Stimulated activated CD4-positive, alpha-beta T cell treated with anti-CD3 and anti-CD28 coated beads, Interleukin-15, amount 100 ng/mL, for 48 hours (primary cell): Measurements from ENCODE around the gene SPATA32.
"Not testable (repeated sequence)": the region's sequence is repeated elsewhere in the genome, so short reads cannot be mapped to it uniquely, and the experiment has no call there.

ENCODE experiments used
- DNase-seq, 2 donors: peaks; one replicate each; pipeline ENCODE4 v3.0.0-alpha.2; 2020; ENCODE audit warnings: low read depth in 2 of 2

SPATA32 gene

DNA sequence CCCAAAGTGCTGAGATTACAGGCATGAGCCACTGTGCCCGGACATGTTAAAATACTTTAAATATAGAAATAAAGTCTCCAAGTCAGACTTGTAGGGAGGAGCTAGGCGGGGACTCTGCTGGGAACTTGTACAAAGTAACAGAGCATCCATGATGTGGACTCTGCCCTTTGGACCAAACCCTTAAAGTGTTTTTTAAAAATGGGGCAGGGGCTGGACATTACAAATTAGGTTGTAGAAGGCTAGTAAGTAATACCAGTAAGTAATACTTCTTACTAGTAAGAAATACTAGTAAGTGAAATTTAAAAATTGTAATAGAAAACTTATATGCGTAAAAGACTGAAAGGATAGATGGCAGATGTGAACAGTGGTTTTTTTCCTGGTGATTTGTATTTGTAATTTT is 9.7 kb upstream of the SPATA32 start:
- no peak for DNase-seq

DNA sequence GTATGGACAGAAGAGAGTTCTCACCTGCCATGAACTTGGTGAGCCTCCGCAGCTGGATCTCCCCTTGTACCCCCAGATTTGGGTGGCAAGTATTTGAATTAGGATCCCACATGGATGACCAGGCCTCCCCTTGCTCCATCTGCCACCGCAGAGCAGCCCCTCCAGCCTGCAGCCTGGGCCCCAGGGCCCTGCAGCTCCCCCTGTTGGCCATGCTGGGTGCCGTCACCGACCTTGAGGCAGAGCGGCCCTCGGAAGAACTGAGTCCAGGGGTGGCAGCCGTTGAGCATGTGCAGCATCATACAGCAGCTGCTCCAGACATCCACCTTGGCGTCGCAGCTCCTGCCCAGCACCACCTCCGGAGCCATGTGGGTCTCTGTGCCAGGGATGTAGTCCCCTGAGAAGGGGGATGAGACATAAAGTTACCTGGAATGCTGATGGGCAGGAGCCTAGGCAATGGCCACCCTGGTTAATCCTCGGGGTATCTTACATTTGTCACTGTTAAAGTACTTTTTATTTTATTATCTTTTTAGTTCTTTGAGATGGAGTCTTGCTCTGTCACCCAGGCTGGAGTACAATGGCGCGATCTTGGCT is 9.0 kb upstream of the SPATA32 start:
- peak in 1 of 2 donors; percentile 48 for DNase-seq

DNA sequence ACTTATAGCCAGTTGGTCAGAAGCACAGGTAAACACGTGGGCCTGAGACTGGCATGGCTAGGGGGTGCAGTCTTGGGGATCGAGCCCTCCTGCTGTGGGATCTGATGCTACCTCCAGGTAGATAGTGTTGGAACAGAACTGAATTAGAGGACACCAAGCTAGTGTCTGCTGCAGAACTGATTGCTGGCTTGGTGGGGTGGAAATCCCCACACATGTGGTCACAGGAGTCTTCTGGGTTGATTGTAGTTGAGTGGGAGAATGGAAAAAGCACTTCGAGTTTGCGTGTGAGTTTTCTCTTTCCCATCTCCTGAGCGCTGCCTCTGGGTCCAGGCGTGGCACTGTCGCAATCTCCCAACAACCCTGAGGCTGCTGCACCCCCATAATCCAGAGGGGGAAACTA is 8.0 kb upstream of the SPATA32 start:
- no peak for DNase-seq

DNA sequence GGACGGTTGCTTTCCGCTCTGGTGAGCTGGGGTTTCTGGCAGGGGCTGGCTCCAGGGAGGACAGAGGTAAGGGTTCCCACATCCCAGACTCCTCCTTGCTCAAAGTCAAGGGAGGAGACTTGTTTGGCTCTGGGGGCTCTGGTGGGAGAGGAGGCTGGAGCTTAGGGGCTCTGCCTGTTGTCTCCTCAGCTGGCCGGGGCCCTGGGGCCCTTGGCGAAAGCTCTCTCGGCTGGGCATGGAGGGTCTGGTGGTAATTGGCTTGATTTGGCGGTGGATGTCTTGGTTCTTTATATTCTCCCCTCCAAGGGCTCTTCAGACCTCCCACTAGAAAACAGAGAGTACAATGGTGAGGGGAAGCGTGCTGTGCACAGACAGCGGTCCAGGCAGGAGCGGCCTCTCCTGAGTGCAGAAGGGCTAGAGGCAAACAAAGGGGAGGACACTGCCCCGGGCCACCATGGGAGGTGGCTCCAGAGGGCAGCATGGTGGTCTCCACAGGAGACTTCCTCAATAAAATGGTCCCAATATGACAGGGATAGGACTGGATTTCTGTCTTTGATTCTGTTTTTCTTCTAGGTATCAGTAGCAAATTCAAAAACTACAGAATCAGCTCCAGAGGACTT is 5.7 kb upstream of the SPATA32 start:
- DNase-seq: no peak

DNA sequence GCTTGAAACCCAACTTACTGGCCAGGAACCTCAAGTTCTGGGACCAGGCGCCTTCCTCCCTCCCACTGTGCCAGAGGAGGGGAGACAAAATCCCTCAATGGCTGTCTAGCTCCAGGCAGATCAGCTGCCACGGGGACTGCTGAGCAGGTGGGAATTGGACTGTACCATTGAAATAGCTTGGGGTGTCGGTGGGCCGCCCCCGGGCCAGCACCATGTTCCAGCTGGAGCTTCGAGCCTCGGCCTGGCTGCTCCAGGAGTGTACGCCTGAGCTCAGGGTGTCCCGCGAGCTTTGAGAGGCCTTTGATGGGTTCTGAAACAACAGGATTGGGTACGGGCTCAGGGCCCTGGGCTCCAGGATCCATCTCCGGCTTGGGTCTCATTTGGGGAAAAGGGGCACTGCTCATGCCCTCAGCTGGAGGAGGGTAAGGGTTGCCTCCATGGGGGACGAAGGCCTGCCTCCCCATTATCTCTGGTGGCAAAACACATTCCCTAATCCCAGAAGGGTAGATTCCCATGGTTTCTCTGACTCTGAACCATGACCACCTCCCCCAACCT is 4.6 kb upstream of the SPATA32 start:
- no peak for DNase-seq

DNA sequence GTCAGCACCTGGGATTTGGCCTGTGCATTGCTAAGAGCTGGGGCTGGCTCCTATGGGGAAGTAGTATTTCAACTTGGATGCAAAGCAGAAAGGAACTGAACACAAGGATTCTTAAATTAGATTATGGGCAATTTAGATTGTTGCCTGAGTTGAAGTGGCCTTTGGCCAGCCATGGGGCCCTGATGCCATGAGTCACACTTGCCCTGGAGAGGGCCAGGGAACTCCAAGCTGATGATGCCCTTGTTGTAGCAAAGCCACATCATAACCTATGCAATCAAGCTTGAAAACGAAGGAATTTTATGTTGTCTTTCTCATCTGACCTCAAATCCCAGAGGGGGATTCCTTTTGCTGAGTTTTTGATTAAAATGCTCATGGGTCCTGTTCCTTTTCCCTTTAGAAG is 3.9 kb upstream of the SPATA32 start:
- no peak for DNase-seq

DNA sequence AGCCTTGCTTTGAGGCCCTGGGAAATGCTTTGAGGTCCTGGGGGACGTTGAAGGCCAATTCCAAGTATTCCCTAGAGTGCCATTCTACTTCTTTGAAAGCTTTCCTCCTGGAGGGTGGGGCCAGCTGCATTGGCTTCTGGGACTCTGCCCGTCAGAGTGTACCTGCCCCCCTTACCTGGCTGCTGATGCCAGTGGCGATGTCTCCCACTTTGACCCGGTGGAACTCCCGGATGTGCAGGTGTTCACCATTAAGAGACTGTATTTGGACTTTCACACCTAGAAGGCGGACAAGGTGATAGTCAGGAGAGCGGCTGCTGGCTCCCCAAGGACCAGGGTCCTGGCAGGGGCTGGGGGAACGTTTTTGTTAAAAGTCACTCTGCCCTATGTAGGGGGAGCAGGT is 3.1 kb upstream of the SPATA32 start:
- DNase-seq: no peak

DNA sequence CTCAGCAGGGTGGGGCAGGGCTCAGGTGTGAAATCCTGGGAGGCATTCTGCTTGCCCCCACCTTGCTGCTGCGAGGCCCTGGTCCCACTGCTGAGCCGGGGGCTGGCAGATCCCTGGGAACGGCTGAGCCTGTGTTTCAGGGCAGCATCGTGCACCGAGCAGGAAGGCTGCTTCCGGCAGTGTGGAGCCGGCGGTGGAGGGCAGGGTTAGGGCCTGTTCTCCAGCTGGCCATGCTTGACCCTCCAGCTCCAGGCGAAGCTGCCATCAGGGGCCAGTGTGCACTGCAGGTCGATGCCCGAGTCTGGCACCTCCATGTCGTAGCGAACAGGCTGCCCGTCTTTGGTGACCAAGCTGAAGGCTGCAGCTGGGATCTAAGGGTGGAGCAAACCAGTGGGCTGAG is 2.5 kb upstream of the SPATA32 start:
- no peak for DNase-seq

DNA sequence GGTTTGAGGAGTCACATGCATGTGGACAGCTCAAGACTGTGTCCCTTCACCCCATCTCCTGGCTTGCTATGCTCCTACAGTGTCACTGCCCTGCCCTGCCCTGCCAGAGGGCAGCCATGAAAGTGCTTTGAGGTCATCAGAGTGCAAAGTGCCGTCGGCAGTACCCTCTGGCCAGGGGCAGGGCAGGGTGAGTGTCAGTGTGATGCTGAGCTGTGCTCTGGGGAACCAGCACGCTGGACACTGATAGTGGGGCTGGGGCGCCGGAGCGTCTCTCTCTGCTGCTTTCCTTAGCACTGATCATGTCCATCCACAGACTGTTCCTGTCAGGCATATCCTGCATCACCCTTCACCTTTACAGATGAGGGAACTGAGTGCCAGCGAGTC is 1.6 kb upstream of the SPATA32 start:
- DNase-seq: no peak

DNA sequence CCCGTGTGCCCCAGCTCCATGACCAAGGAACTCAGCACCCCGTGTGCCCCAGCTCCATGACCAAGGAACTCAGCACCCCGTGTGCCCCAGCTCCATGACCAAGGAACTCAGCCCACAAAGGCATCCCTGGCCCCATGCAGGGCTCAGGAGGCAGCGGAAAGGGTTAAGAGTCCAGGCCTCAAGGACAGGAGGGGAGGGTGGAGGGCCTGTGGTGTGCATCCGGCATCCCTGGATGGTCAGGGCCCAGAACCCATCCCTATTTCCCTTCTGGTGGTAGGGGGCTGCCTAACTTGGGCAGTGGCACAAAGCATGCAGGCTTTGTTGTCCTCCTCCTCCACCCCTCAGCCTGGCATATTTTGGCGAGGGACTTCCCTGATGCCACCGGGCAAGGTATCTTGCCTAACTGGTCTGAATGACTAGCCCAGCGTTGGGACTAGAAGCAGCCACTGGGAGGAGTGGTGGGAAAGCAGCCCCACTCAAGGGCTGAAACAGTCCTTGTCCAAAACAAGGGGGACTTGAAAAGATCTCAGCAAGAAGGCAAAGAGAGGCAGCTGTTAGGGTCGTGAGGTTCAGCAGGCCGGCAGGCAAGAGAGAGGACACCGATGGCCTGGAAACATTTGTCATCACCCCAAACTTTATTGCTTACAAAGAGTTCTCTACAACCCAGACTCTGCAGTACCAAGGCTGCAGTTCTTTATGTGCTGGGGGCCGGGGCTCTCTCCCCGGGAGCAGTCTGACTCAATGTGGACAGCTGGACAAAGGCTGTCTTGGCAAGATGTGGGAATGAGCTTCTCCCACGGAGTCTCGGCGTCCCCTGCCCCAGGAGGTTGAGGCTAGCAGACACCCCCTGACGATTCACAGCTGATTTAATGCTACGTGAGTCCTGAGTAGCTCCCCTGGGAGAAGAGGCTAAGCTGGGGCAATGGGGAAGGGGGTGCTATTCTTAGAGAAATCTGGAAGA is 902 bp upstream of the SPATA32 start:
- no peak for DNase-seq

DNA sequence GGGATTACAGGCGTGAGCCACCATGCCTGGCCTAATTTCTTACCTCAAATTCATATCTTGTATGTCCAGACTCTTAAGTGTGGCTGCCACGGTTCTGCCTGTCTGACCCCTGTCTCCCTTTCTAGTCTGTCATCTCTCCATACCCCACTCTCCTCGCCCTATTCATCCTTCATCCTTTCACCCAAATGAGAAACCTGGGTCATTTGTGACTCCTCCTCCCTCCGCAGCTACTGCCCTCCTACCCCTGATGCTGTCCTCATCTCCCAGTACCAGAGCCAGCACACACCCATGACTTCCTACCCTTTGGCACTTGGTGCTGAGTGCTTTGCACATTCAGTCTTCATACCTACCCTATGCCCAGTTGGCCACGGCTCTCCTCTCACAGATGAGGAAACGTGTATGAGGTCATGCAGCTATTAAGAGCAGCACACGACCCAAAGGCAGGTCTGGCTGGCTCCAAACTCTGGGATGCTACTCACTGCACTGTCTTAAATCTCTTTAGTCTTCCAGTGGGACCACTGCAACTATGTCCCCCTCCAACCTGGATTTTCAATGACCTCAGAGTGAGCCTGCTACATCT is 1.6 kb downstream of the SPATA32 start:
- no peak for DNase-seq

DNA sequence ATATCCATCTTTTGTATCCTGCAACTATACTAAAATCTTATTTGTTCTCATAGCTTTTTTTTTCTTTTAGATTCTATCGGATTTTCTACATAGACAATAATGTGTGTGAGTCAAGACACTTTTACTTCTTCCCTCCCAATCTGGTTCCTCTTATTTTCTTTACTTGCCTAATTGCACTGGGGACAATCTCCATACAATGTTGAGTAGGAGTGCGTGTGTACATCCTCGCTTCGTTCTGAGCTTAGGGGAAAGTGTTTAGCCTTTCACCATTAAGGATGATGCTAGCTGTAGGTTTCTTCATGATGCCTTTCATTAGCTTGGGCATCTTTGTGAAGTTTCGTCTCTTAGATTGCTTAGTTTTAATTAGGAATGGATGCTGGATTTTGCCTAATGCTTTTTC is 2.9 kb downstream of the SPATA32 start:
- DNase-seq: no peak

DNA sequence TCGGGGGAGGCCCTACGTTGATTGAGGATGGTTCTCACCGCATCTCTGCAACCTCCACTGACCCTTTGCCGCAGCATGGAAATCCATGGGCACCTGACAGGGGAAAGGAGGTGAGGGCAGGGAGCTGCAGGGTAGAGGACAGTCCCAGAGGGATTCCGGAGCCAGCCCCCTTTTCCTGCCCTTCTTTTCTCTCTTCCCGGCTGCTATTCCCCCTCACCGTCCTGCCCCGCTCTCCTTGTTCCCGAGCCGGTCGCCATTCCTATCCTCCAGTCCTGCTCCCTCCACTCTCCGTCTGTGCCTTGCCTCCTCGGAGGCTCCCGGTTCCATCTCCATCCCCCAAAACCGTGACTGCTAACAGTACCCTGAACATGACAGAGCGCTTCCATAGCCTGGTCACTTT is 4.8 kb downstream of the SPATA32 start:
- no peak for DNase-seq

DNA sequence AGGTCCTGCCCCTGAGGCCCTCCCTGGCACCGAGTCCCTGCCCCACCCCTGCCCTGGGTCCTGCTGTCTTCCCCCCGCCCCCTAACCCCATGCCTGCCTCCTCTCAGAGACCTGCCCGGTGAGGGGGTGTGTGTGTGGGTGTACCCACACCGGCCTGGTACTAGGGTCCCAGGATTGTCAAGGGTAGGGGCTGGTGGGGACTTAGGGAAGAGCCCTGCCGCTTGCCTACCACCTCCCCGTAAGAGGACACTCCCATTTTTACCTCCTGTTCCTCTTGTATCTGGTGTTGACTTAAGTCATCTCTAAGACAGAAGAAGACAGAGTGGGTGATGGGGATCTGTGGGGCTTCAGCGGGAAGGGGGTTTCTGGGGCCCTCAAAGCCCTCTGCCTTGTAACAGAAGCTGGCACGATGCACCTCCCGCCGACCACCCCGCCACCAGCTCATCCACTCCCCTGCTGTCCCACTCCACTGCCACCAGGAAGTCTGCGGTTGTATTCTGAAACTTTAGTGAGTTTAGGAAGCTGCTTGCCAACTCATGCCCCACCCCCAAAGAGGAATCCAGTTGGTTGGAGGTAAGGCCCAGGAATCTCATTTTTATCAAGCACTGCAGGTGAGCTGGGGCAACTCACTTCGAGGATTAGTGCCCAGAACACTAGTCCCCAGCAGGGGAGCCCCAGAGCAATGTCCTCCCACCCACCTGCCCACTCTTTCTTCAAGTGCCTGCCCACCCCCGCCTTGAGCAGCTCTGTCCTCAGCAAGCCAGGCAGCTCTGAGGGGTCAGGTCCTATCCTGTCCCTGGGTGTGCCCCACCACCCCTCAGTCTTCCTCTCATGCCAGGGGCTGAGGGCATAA is 5.6 kb downstream of the SPATA32 start:
- no peak for DNase-seq

DNA sequence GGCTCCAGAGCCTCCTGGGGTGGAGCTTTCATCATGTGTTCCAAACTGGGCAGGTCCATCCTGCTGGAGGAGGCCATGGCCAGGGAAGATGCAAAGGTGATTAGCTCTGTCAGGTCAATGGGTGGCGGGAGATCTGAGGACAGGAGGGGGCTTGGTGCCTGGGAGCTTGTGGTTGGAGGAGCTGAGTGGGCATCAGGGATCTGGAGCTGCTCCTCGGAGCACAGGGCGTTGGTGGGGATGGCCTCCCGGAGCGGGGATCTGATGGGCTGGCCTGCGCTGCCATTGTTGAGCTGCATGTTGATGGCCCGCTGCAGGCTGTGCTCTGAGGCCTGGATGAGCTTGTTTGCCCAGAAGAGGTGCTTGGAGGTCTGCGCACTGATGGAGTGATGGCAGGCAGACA is 6.5 kb downstream of the SPATA32 start:
- DNase-seq: no peak

DNA sequence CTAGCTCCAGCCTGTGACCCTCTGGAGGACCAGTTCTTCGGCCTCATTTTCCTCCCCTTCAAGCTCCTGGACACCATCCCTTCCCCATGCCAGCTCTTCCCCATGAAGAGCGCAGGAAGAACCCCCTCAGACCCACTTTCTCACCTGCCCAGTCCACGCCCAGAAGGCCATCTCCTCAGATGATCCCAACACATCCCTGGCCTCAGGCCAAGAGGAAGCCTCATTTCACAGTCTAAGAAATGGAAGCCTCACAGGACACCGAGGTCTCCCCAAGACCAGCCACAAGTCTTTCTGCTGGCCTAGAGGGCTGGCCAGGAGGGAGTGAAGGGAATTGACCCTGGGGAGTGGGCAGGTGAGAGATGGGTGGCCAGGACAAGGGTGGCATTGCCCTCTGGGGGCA is 8.0 kb downstream of the SPATA32 start:
- DNase-seq: no peak

DNA sequence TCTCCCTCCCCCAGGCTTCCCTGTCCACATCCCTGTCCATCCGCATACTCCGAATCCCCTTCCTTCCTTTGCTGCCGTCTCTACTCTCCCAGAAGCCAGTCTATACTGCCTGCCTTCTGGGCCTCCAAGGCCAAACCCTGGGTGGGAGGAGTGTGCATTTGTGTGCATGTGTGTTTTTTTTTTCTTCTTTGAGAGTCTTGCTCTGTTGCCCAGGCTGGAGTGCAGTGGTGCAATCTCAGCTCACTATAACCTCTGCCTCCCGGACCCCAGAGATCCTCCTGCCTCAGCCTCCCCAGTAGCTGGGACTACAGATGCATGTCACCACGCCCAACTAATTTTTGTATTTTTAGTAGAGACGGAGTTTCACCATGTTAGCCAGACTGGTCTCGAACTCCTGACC is 8.7 kb downstream of the SPATA32 start:
- not testable (repeated sequence) for DNase-seq

DNA sequence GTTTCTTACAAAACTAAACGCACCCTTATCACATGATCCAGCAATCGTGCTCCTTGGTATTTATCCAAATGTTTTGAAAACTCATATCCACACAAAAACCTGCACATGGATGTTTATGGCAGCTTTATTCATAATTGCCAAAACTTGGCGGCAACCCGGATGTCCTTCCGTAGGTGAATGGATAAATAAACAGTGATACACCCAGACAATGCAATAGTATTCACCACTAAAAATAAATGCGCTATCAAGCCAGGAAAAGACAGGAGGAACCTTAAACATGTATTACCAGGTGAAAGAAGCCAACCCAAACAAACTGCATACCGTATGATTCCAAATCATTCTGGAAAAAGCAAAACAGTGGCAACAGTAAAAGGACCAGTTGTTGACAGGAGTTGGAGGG is 10.0 kb downstream of the SPATA32 start:
- DNase-seq: no peak

DNA sequence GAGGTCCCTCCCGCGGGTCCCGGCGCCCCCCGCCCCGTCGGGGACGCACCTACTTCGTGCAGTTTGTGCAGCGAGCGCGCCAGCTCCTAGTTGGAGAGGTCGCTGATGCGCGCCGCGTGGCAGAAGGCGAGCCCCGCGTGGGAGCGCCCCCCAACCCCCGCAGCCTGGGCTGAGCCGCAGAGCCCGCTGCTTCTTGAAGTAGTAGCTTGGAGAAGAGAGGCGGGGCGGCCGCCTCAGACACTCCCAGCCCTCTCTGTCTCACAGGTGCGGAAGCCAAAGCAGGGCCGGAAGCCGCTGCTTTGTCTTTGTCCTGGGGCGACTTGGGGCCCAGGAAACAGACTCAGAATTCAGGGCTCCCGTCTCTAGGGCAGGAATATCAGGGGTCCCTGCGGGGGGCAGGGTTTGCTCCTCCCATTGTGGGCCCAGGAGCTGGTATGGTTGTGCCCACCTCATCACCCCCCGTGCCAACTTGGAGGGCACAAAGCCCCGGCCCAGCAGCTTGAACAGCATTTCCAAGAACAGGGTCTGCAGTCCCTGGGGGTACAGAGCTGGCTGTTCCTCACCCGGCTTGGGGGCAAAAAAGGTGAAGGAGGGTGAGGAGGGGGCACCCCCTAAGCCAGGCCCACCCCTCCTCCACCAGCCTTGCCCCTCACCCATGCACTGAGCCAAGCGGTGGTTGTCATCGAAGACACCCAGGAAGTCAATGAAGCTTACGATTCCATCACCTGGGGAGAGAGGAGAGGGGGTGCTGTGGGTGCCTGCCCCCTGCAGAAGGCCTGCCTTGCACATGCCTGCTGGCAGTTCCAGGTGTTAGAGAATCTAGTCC is 13.5 kb downstream of the SPATA32 start:
- peak; percentile 69 to 73 for DNase-seq

DNA sequence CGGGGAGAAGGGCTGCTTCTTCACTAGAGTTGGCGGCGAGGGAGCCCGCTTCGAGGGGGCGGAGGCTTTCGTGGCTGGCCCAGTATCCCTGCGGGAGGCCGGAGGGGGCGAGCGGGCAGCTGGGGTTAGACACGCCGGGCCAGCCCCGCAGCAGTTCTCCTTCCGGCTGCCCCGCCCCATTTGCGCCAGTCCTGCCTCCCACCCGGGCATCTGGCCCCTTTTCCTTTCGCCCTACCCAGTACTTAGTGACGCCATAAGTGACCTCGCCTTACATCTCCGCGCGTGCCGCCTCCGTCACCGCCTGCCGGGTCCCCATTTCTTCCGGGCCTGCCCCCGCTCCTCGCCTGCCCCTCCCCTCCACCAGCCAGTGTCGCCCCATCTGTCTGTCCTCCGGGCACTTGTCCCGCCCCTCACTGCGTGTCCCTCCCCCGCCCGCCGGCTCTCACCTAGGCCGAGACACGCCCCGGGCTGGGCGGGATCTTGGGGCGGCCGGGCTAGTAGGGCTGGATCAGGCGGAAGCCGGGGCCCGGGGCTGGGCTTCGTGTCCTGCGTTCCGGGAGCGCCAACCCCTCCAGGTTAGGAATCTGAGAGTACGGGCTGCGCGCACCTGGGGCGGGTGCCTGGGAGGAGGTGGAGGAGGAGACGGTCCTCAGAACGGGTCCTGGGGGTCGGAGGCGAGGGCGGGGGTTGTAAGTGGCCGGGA is 14.3 kb downstream of the SPATA32 start:
- DNase-seq: peak; percentile 96 to 99
